ENCODE data around the gene SUPT3H. TPM values are rescaled to one million over a fixed set of nuclear protein-coding genes. Genes with fewer than 3 reads are reported as not detected.
"Not testable (repeated sequence)": the region's sequence is repeated elsewhere in the genome, so short reads cannot be mapped to it uniquely, and the experiment has no call there.

SUPT3H gene
- total RNA-seq, 1 donor from 2014 or later = 9.9 TPM

GRCh38 chr6:45044086-45044485, 333.6 kb downstream of the SUPT3H start:
- H3K4me1 ChIP-seq (ENCODE audit: control insufficient read depth in 3 of 3, insufficient read depth in 3 of 3, low read length in 3 of 3) = no peaks in the 10 kb centered on the region
- no peaks in the 10 kb centered on the region for H3K27me3 ChIP-seq (ENCODE audit: control insufficient read depth in 3 of 3, insufficient read depth in 3 of 3, low read length in 3 of 3)
- no peaks in the 10 kb centered on the region for H3K36me3 ChIP-seq (ENCODE audit: control insufficient read depth in 3 of 3, insufficient read depth in 3 of 3, low read length in 3 of 3)
- no peak overlapping the region for H3K9ac ChIP-seq (ENCODE audit: low read depth in 1 of 3, low read length in 3 of 3)
- no peak overlapping the region for H3K4me3 ChIP-seq (ENCODE audit: low read length in 3 of 3)
- H3K9me3 ChIP-seq (ENCODE audit: control insufficient read depth in 3 of 3, low read length in 3 of 3) = no peaks in the 10 kb centered on the region
- H3K27ac ChIP-seq (ENCODE audit: low read depth, low read length) = no peak overlapping the region

GRCh38 chr6:45042673-45043072, 335.1 kb downstream of the SUPT3H start:
- not testable (repeated sequence) for H3K4me3 ChIP-seq (ENCODE audit: low read length in 3 of 3); H3K36me3 ChIP-seq (ENCODE audit: control insufficient read depth in 3 of 3, insufficient read depth in 3 of 3, low read length in 3 of 3); H3K4me1 ChIP-seq (ENCODE audit: control insufficient read depth in 3 of 3, insufficient read depth in 3 of 3, low read length in 3 of 3); H3K27me3 ChIP-seq (ENCODE audit: control insufficient read depth in 3 of 3, insufficient read depth in 3 of 3, low read length in 3 of 3); H3K9ac ChIP-seq (ENCODE audit: low read depth in 1 of 3, low read length in 3 of 3); H3K9me3 ChIP-seq (ENCODE audit: control insufficient read depth in 3 of 3, low read length in 3 of 3); H3K27ac ChIP-seq (ENCODE audit: low read depth, low read length)

- no peaks in the 10 kb centered on the region for H3K4me1 ChIP-seq (ENCODE audit: control insufficient read depth in 3 of 3, insufficient read depth in 3 of 3, low read length in 3 of 3)
- H3K27me3 ChIP-seq (ENCODE audit: control insufficient read depth in 3 of 3, insufficient read depth in 3 of 3, low read length in 3 of 3) = no peaks in the 10 kb centered on the region
- H3K4me3 ChIP-seq (ENCODE audit: low read length in 3 of 3) = no peak overlapping the region
- H3K9ac ChIP-seq (ENCODE audit: low read depth in 1 of 3, low read length in 3 of 3) = no peak overlapping the region
- H3K9me3 ChIP-seq (ENCODE audit: control insufficient read depth in 3 of 3, low read length in 3 of 3) = no peaks in the 10 kb centered on the region
- no peak overlapping the region for H3K27ac ChIP-seq (ENCODE audit: low read depth, low read length)
- H3K36me3 ChIP-seq (ENCODE audit: control insufficient read depth in 3 of 3, insufficient read depth in 3 of 3, low read length in 3 of 3) = no peaks in the 10 kb centered on the region
These were observed 339.5 kb downstream of the SUPT3H start for GRCh38 chr6:45038226-45038625.

GRCh38 chr6:45036103-45036502, 341.6 kb downstream of the SUPT3H start:
- Histone ChIP-seq H3K27me3 (ENCODE audit: control insufficient read depth in 3 of 3, insufficient read depth in 3 of 3, low read length in 3 of 3) (no peaks in the 10 kb centered on the region), H3K27ac (ENCODE audit: low read depth, low read length) (no peak overlapping the region), H3K9ac (ENCODE audit: low read depth in 1 of 3, low read length in 3 of 3) (no peak overlapping the region), H3K4me3 (ENCODE audit: low read length in 3 of 3) (no peak overlapping the region), H3K4me1 (ENCODE audit: control insufficient read depth in 3 of 3, insufficient read depth in 3 of 3, low read length in 3 of 3) (no peaks in the 10 kb centered on the region), H3K9me3 (ENCODE audit: control insufficient read depth in 3 of 3, low read length in 3 of 3) (no peaks in the 10 kb centered on the region), H3K36me3 (ENCODE audit: control insufficient read depth in 3 of 3, insufficient read depth in 3 of 3, low read length in 3 of 3) (no peaks in the 10 kb centered on the region)

- Histone ChIP-seq H3K4me3 (ENCODE audit: low read length in 3 of 3) (no peak overlapping the region), H3K9me3 (ENCODE audit: control insufficient read depth in 3 of 3, low read length in 3 of 3) (peaks cover 0 to 5% (median 0%) of the 10 kb centered on the region in 3 donors), H3K4me1 (ENCODE audit: control insufficient read depth in 3 of 3, insufficient read depth in 3 of 3, low read length in 3 of 3) (no peaks in the 10 kb centered on the region), H3K27ac (ENCODE audit: low read depth, low read length) (no peak overlapping the region), H3K36me3 (ENCODE audit: control insufficient read depth in 3 of 3, insufficient read depth in 3 of 3, low read length in 3 of 3) (no peaks in the 10 kb centered on the region), H3K27me3 (ENCODE audit: control insufficient read depth in 3 of 3, insufficient read depth in 3 of 3, low read length in 3 of 3) (no peaks in the 10 kb centered on the region), H3K9ac (ENCODE audit: low read depth in 1 of 3, low read length in 3 of 3) (no peak overlapping the region)
These were observed 345.3 kb downstream of the SUPT3H start for GRCh38 chr6:45032426-45032825.

- H3K4me3 ChIP-seq (ENCODE audit: low read length in 3 of 3) = no peak overlapping the region
These were observed 346.1 kb downstream of the SUPT3H start for GRCh38 chr6:45031601-45032000.

GRCh38 chr6:45027126-45027525, 350.6 kb downstream of the SUPT3H start:
- H3K4me1 ChIP-seq (ENCODE audit: control insufficient read depth in 3 of 3, insufficient read depth in 3 of 3, low read length in 3 of 3) = no peaks in the 10 kb centered on the region
- H3K9ac ChIP-seq (ENCODE audit: low read depth in 1 of 3, low read length in 3 of 3) = no peak overlapping the region
- H3K9me3 ChIP-seq (ENCODE audit: control insufficient read depth in 3 of 3, low read length in 3 of 3) = peaks cover 0 to 5% (median 2%) of the 10 kb centered on the region in 3 donors
- no peaks in the 10 kb centered on the region for H3K36me3 ChIP-seq (ENCODE audit: control insufficient read depth in 3 of 3, insufficient read depth in 3 of 3, low read length in 3 of 3)
- no peak overlapping the region for H3K4me3 ChIP-seq (ENCODE audit: low read length in 3 of 3)
- no peaks in the 10 kb centered on the region for H3K27me3 ChIP-seq (ENCODE audit: control insufficient read depth in 3 of 3, insufficient read depth in 3 of 3, low read length in 3 of 3)
- no peak overlapping the region for H3K27ac ChIP-seq (ENCODE audit: low read depth, low read length)

More at GRCh38 chr6:45031601-45032000, 346.1 kb downstream of the SUPT3H start:
- no peak overlapping the region for H3K9ac ChIP-seq (ENCODE audit: low read depth in 1 of 3, low read length in 3 of 3)
- no peak overlapping the region for H3K27ac ChIP-seq (ENCODE audit: low read depth, low read length)
- H3K4me1 ChIP-seq (ENCODE audit: control insufficient read depth in 3 of 3, insufficient read depth in 3 of 3, low read length in 3 of 3) = no peaks in the 10 kb centered on the region
- H3K36me3 ChIP-seq (ENCODE audit: control insufficient read depth in 3 of 3, insufficient read depth in 3 of 3, low read length in 3 of 3) = no peaks in the 10 kb centered on the region
- peaks cover 0 to 5% (median 2%) of the 10 kb centered on the region in 3 donors for H3K9me3 ChIP-seq (ENCODE audit: control insufficient read depth in 3 of 3, low read length in 3 of 3)
- H3K27me3 ChIP-seq (ENCODE audit: control insufficient read depth in 3 of 3, insufficient read depth in 3 of 3, low read length in 3 of 3) = no peaks in the 10 kb centered on the region

GRCh38 chr6:45026003-45026516, 351.7 kb downstream of the SUPT3H start:
- Histone ChIP-seq H3K36me3 (ENCODE audit: control insufficient read depth in 3 of 3, insufficient read depth in 3 of 3, low read length in 3 of 3) (no peaks in the 10 kb centered on the region), H3K9ac (ENCODE audit: low read depth in 1 of 3, low read length in 3 of 3) (no peak overlapping the region), H3K9me3 (ENCODE audit: control insufficient read depth in 3 of 3, low read length in 3 of 3) (peaks cover 0 to 5% (median 2%) of the 10 kb centered on the region in 3 donors), H3K27me3 (ENCODE audit: control insufficient read depth in 3 of 3, insufficient read depth in 3 of 3, low read length in 3 of 3) (no peaks in the 10 kb centered on the region), H3K4me1 (ENCODE audit: control insufficient read depth in 3 of 3, insufficient read depth in 3 of 3, low read length in 3 of 3) (no peaks in the 10 kb centered on the region), H3K4me3 (ENCODE audit: low read length in 3 of 3) (no peak overlapping the region), H3K27ac (ENCODE audit: low read depth, low read length) (no peak overlapping the region)

GRCh38 chr6:45024610-45025009, 353.1 kb downstream of the SUPT3H start:
- H3K27me3 ChIP-seq (ENCODE audit: control insufficient read depth in 3 of 3, insufficient read depth in 3 of 3, low read length in 3 of 3) = no peaks in the 10 kb centered on the region
- H3K27ac ChIP-seq (ENCODE audit: low read depth, low read length) = no peak overlapping the region
- H3K9me3 ChIP-seq (ENCODE audit: control insufficient read depth in 3 of 3, low read length in 3 of 3) = peaks cover 0 to 5% (median 2%) of the 10 kb centered on the region in 3 donors
- H3K4me1 ChIP-seq (ENCODE audit: control insufficient read depth in 3 of 3, insufficient read depth in 3 of 3, low read length in 3 of 3) = no peaks in the 10 kb centered on the region
- no peak overlapping the region for H3K4me3 ChIP-seq (ENCODE audit: low read length in 3 of 3)
- no peak overlapping the region for H3K9ac ChIP-seq (ENCODE audit: low read depth in 1 of 3, low read length in 3 of 3)
- no peaks in the 10 kb centered on the region for H3K36me3 ChIP-seq (ENCODE audit: control insufficient read depth in 3 of 3, insufficient read depth in 3 of 3, low read length in 3 of 3)

GRCh38 chr6:45021676-45022075, 356.1 kb downstream of the SUPT3H start:
- no peaks in the 10 kb centered on the region for H3K4me1 ChIP-seq (ENCODE audit: control insufficient read depth in 3 of 3, insufficient read depth in 3 of 3, low read length in 3 of 3)
- H3K36me3 ChIP-seq (ENCODE audit: control insufficient read depth in 3 of 3, insufficient read depth in 3 of 3, low read length in 3 of 3) = no peaks in the 10 kb centered on the region
- H3K27me3 ChIP-seq (ENCODE audit: control insufficient read depth in 3 of 3, insufficient read depth in 3 of 3, low read length in 3 of 3) = no peaks in the 10 kb centered on the region
- H3K9me3 ChIP-seq (ENCODE audit: control insufficient read depth in 3 of 3, low read length in 3 of 3) = no peaks in the 10 kb centered on the region
- no peak overlapping the region for H3K9ac ChIP-seq (ENCODE audit: low read depth in 1 of 3, low read length in 3 of 3)
- H3K27ac ChIP-seq (ENCODE audit: low read depth, low read length) = no peak overlapping the region
- H3K4me3 ChIP-seq (ENCODE audit: low read length in 3 of 3) = no peak overlapping the region

All from skeletal muscle tissue (tissue), 4 donors.